Spinal cord (tissue), 4 donors: ENCODE data around the gene HFE. TPM values are rescaled to one million over a fixed set of nuclear protein-coding genes. Genes with fewer than 3 reads are reported as not detected.

ENCODE experiments used
- polyA plus RNA-seq, 2 donors: library from polyadenylated mRNA; unstranded; fragments of 120-200 nt; gene quantifications; one replicate each; pipeline ENCODE4 v1.2.1, GENCODE V29; 2013; ENCODE audit not compliant: insufficient read length in 2 of 2
- total RNA-seq, 2 donors: library from RNA; depleted of rRNA in 1 of 2; stranded (reverse); fragments of 120-200 nt in 1 of 2; fragments of >200 nt in 1 of 2; gene quantifications; one replicate each; pipeline versions ENCODE4 v1.2.3 to v1.2.4, GENCODE V29; 2013 to 2014

The HFE gene
- total and polyA plus RNA-seq, 4 donors: 4.2 to 8.9 (median 5.3) TPM

Other genes starting within 250 kb of the HFE start
- not detected for gene SLC17A3, start 213.2 kb upstream of the HFE start, total RNA-seq
- not detected for gene SLC17A3, start 213.2 kb upstream of the HFE start, polyA plus RNA-seq
- not detected for gene SLC17A2, start 156.7 kb upstream of the HFE start, total RNA-seq
- gene SLC17A2, start 156.7 kb upstream of the HFE start, polyA plus RNA-seq: not detected
- 1 to 10 TPM; 3.6 to 4.0 TPM for gene TRIM38, start 124.6 kb upstream of the HFE start, total RNA-seq
- 1 to 10 TPM; 1.5 to 2.1 TPM for gene TRIM38, start 124.6 kb upstream of the HFE start, polyA plus RNA-seq